ENCODE measurements around the gene ATP1A1.

The ATP1A1 gene

GRCh38 chr1:116415200-116415698 is 42.2 kb downstream of the ATP1A1 start:
- ATAC-seq (no peak), DNase-seq (no peak)

GRCh38 chr1:116415699-116416533 is 42.9 kb downstream of the ATP1A1 start:
- no peak for DNase-seq

GRCh38 chr1:116416854-116417513 is 43.9 kb downstream of the ATP1A1 start:
- no peak for ATAC-seq
- no peak for DNase-seq

More at GRCh38 chr1:116415699-116416533, 42.9 kb downstream of the ATP1A1 start:
- ATAC-seq, result no peak

GRCh38 chr1:116417678-116418077 is 44.6 kb downstream of the ATP1A1 start:
- ATAC-seq, result no peak

GRCh38 chr1:116418091-116418830 is 45.2 kb downstream of the ATP1A1 start:
- ATAC-seq (peak; percentile 94), DNase-seq (peak; percentile 90)

More at GRCh38 chr1:116417678-116418077, 44.6 kb downstream of the ATP1A1 start:
- no peak for DNase-seq

- ATAC-seq (no peak), DNase-seq (no peak)
Observed at GRCh38 chr1:116420417-116421200, 47.6 kb downstream of the ATP1A1 start.

- ATAC-seq (no peak), DNase-seq (no peak)
Observed at GRCh38 chr1:116424438-116424837, 51.4 kb downstream of the ATP1A1 start.

GRCh38 chr1:116424863-116425262 is 51.8 kb downstream of the ATP1A1 start:
- no peak for ATAC-seq
- no peak for DNase-seq

- ATAC-seq (no peak), DNase-seq (no peak)
Observed at GRCh38 chr1:116425987-116426386, 52.9 kb downstream of the ATP1A1 start.

- no peak for ATAC-seq
Observed at GRCh38 chr1:116426401-116426800, 53.4 kb downstream of the ATP1A1 start.

GRCh38 chr1:116428576-116428975 is 55.5 kb downstream of the ATP1A1 start:
- ATAC-seq, result no peak
- DNase-seq, result no peak

More at GRCh38 chr1:116426401-116426800, 53.4 kb downstream of the ATP1A1 start:
- no peak for DNase-seq

- ATAC-seq, result no peak
Observed at GRCh38 chr1:116429821-116430374, 56.9 kb downstream of the ATP1A1 start.

GRCh38 chr1:116431870-116432500 is 58.9 kb downstream of the ATP1A1 start:
- no peak for ATAC-seq
- DNase-seq, result no peak

More at GRCh38 chr1:116429821-116430374, 56.9 kb downstream of the ATP1A1 start:
- DNase-seq, result no peak

GRCh38 chr1:116432655-116433265 is 59.7 kb downstream of the ATP1A1 start:
- no peak for DNase-seq
- no peak for ATAC-seq

GRCh38 chr1:116433275-116434257 is 60.5 kb downstream of the ATP1A1 start:
- DNase-seq, result no peak
- ATAC-seq, result no peak

GRCh38 chr1:116434849-116435248 is 61.8 kb downstream of the ATP1A1 start:
- no peak for ATAC-seq

GRCh38 chr1:116435806-116436610 is 63.0 kb downstream of the ATP1A1 start:
- peak; percentile 21 for ATAC-seq

More at GRCh38 chr1:116434849-116435248, 61.8 kb downstream of the ATP1A1 start:
- DNase-seq, result no peak

GRCh38 chr1:116436611-116436970 is 63.5 kb downstream of the ATP1A1 start:
- DNase-seq, result no peak
- ATAC-seq, result no peak

More at GRCh38 chr1:116435806-116436610, 63.0 kb downstream of the ATP1A1 start:
- no peak for DNase-seq
